Omental fat pad (tissue), 4 donors: Measurements from ENCODE around the gene DNAJB8. TPM values are rescaled to one million over a fixed set of nuclear protein-coding genes. Genes with fewer than 3 reads are reported as not detected.

Source experiments
- ATAC-seq: fragments of 150-250 bp; one replicate; pipeline ENCODE4 v1.9.1; 2016; ENCODE audit warnings: mild to moderate bottlenecking, moderate library complexity; ENCODE audit not compliant: low FRiP score
- DNase-seq: peaks from one replicate; pipeline ENCODE4 v3.0.0-alpha.2; 2019; ENCODE audit warnings: low spot score
- CTCF ChIP-seq, 3 donors: fragments of 450-650 bp; IDR thresholded peaks; one replicate each; pipeline ENCODE4 v1.5.1; 2016 to 2017; ENCODE audit warnings: antibody characterized with exemption in 3 of 3, mild to moderate bottlenecking in 3 of 3, moderate library complexity in 2 of 3
- total RNA-seq, 4 donors: library from RNA; depleted of rRNA; stranded (reverse); fragments of >200 nt; gene quantifications; one replicate each; pipeline ENCODE4 v1.1.0, GENCODE V29; 2016

The DNAJB8 gene
- total RNA-seq, 4 donors from 2014 or later, result not detected

GRCh38 chr3:128490650-128490914, 23.9 kb upstream of the DNAJB8 start:
- no peak for ATAC-seq
- no peak for TF ChIP-seq CTCF (IDR thresholded peaks at IDR 0.05)
- no peak for DNase-seq

GRCh38 chr3:128489927-128490649, 23.4 kb upstream of the DNAJB8 start:
- ATAC-seq (no peak), DNase-seq (peak; percentile 20)
- TF ChIP-seq CTCF (IDR thresholded peaks at IDR 0.05), result peak in 1 of 3 donors; percentile 6

- ATAC-seq (no peak), DNase-seq (no peak)
- TF ChIP-seq CTCF (IDR thresholded peaks at IDR 0.05), result no peak
Observed at GRCh38 chr3:128489674-128489926, 22.9 kb upstream of the DNAJB8 start.

- no peak for TF ChIP-seq CTCF (IDR thresholded peaks at IDR 0.05)
- no peak for DNase-seq
- ATAC-seq, result no peak
Observed at GRCh38 chr3:128488991-128489673, 22.4 kb upstream of the DNAJB8 start.

DNA sequence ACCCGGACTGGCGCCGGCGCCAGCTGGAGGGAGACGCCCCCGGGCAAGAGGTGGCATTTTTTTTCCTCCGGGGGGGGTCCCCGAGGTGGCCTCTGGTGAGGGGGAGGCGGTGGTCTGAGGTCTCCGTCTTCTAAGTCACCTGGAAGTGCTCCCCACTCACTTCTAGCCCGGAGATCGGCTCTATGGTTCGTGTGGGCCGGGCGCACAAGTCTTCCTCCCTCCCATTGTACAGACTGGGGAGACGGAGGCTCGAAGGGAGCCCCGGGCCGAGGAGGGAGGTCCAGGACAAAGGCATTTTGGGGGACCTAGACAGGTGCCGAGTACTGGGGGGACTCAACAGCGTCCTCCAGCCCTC, 21.9 kb upstream of the DNAJB8 start:
- TF ChIP-seq CTCF (IDR thresholded peaks at IDR 0.05), result no peak
- DNase-seq (no peak), ATAC-seq (no peak)

DNA sequence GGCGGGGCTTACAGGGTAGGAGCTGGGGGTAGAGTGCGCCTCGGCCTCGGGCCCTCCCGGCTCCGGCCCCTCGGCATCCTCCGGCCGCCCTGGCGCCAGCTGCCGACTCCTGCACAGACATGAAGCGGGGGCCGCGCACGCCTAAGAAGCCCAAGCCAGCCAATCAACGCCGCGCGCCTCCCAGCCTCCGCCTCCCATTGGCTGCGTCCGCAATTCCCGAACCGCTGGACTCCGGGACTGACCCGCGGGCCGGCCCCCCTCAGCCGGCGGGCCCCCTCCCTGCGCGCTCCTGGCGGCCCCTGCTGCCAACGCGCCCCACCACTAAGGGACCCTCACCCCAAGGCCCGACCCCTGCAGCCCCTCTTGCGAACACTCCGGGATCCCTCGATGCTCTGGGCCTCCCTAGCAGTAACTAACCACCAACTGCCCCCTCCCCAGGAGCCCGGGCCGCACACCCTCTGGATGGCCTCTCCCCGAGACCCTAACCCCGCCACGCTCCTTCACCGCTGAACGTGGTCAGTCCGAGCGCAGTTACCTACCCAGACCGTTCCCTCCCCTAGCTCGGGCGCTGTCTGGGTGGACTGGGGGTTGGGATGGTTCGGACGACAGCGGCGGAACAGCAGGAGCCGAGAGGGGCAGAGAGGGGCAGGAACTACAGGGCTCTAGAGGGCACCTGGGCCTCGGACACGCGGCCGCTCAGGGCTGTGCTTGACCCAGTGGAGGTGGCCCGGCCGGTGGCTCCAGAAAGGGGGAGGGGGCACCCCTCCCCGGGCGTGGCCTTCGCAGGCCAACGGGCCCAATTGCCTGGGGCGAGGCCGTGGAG, 21.3 kb upstream of the DNAJB8 start:
- TF ChIP-seq CTCF (IDR thresholded peaks at IDR 0.05), result no peak
- peak; percentile 80 for DNase-seq
- ATAC-seq, result peak; percentile 77

DNA sequence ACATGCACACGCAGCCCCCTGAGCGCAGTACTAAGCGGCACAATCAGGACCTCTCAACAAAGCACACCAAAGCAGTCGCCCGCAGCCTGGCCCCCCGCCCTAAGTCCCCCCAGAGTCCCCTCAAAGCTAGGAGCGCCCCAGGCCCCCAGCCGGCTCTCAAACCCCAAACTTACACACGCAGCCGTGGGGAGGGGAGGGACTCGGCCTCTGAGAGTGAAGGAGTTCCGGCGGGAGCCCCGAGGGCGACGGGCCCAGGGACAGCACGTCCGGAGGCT, 20.8 kb upstream of the DNAJB8 start:
- ATAC-seq (no peak), DNase-seq (no peak)
- no peak for TF ChIP-seq CTCF (IDR thresholded peaks at IDR 0.05)
